ENCODE data around the gene UNC13B.

Gene UNC13B

GRCh38 chr9:35313460-35313859 is 151.7 kb downstream of the UNC13B start:
- peaks cover 4% of the 10 kb centered on the region for H3K36me3 ChIP-seq (ENCODE audit: insufficient read depth, low read length)

GRCh38 chr9:35313916-35314315 is 152.1 kb downstream of the UNC13B start:
- H3K36me3 ChIP-seq (ENCODE audit: insufficient read depth, low read length) = peaks cover 4% of the 10 kb centered on the region
- H3K4me1 ChIP-seq (ENCODE audit: control insufficient read depth, insufficient read depth, low read length) = no peaks in the 10 kb centered on the region
- no peaks in the 10 kb centered on the region for H3K9me3 ChIP-seq (replicated peaks; ENCODE audit: low read length)
- no peak overlapping the region for H3K9ac ChIP-seq (ENCODE audit: low read depth, low read length)
- H3K27me3 ChIP-seq (ENCODE audit: control insufficient read depth, insufficient read depth, low read length) = no peaks in the 10 kb centered on the region
- H3K4me3 ChIP-seq (ENCODE audit: low read length) = no peak overlapping the region
- H3K4me2 ChIP-seq (ENCODE audit: low read length) = no peak overlapping the region

More at GRCh38 chr9:35313460-35313859, 151.7 kb downstream of the UNC13B start:
- Histone ChIP-seq H3K9ac (ENCODE audit: low read depth, low read length) (no peak overlapping the region), H3K9me3 (replicated peaks; ENCODE audit: low read length) (no peaks in the 10 kb centered on the region), H3K4me3 (ENCODE audit: low read length) (no peak overlapping the region), H3K4me2 (ENCODE audit: low read length) (no peak overlapping the region), H3K27me3 (ENCODE audit: control insufficient read depth, insufficient read depth, low read length) (no peaks in the 10 kb centered on the region), H3K4me1 (ENCODE audit: control insufficient read depth, insufficient read depth, low read length) (no peaks in the 10 kb centered on the region)

DNA sequence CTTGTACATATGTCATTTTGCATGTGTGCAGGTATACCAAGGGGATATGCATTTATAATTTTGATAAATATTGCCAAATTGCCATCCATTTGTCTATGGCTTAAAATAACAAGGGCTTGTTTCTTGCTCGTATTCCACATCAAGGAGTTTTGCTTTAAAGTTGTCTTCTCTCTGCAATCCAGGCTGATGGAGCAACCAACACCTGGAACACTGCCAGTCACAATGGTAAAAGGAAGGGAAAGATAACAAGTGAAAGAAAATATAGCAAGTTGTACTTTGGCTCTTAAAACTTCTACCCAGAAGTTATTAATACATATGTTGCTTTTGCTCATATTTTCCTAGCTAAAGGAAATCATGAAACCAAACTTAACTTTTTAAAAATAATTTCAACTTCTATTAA is 156.9 kb downstream of the UNC13B start:
- no peak overlapping the region for H3K9ac ChIP-seq (ENCODE audit: low read depth, low read length)
- H3K4me1 ChIP-seq (ENCODE audit: control insufficient read depth, insufficient read depth, low read length) = no peaks in the 10 kb centered on the region
- no peak overlapping the region for H3K4me2 ChIP-seq (ENCODE audit: low read length)
- H3K27me3 ChIP-seq (ENCODE audit: control insufficient read depth, insufficient read depth, low read length) = no peaks in the 10 kb centered on the region
- no peaks in the 10 kb centered on the region for H3K9me3 ChIP-seq (replicated peaks; ENCODE audit: low read length)
- H3K36me3 ChIP-seq (ENCODE audit: insufficient read depth, low read length) = no peaks in the 10 kb centered on the region
- H3K4me3 ChIP-seq (ENCODE audit: low read length) = no peak overlapping the region

- H3K27me3 ChIP-seq (ENCODE audit: control insufficient read depth, insufficient read depth, low read length) = no peaks in the 10 kb centered on the region
- H3K4me1 ChIP-seq (ENCODE audit: control insufficient read depth, insufficient read depth, low read length) = no peaks in the 10 kb centered on the region
- H3K9me3 ChIP-seq (replicated peaks; ENCODE audit: low read length) = no peaks in the 10 kb centered on the region
- no peak overlapping the region for H3K9ac ChIP-seq (ENCODE audit: low read depth, low read length)
- H3K4me3 ChIP-seq (ENCODE audit: low read length) = no peak overlapping the region
- no peak overlapping the region for H3K4me2 ChIP-seq (ENCODE audit: low read length)
- no peaks in the 10 kb centered on the region for H3K36me3 ChIP-seq (ENCODE audit: insufficient read depth, low read length)
These were observed 160.5 kb downstream of the UNC13B start for GRCh38 chr9:35322075-35322885.

DNA sequence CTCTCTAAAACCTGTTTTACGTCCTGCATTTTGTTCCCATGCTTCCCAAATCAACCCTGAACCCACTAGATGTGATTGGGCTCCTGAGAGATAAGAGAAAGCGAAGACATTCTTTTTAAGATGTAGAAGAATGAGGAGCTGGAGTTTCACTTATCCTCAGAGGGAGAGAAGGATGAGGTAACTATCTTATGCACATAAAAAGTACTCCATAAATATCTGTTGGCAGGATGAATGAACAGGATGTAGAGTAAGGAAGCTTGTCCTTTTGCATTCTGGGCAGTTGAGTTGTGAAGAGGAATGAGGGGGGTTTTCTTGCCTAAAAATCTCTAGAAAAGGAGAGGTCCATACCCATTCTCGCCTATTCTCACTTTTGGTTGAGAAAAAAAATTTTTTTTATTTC is 163.2 kb downstream of the UNC13B start:
- no peaks in the 10 kb centered on the region for H3K27me3 ChIP-seq (ENCODE audit: control insufficient read depth, insufficient read depth, low read length)
- H3K4me3 ChIP-seq (ENCODE audit: low read length) = no peak overlapping the region
- no peaks in the 10 kb centered on the region for H3K36me3 ChIP-seq (ENCODE audit: insufficient read depth, low read length)
- H3K9me3 ChIP-seq (replicated peaks; ENCODE audit: low read length) = no peaks in the 10 kb centered on the region
- no peaks in the 10 kb centered on the region for H3K4me1 ChIP-seq (ENCODE audit: control insufficient read depth, insufficient read depth, low read length)
- no peak overlapping the region for H3K4me2 ChIP-seq (ENCODE audit: low read length)
- no peak overlapping the region for H3K9ac ChIP-seq (ENCODE audit: low read depth, low read length)

DNA sequence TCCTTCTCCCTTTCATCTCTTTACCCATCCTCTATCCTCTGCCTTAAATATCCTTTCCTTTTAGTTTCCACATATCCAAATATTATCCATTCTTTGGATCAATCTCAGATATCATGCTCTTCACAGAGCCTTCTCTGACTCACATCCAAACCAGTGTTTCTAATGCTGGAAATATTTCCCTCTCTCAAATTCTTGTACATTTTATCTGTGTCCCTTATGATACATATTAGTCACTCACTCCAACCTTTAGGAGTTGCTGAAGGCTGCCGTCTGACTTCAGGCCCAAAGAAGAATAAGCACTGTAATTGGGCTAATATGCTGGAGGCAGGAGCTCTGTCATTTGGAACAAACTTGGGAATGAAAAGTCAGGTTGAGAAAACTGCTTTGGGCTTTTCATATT is 171.7 kb downstream of the UNC13B start:
- Histone ChIP-seq H3K9ac (ENCODE audit: low read depth, low read length) (no peak overlapping the region), H3K4me3 (ENCODE audit: low read length) (no peak overlapping the region), H3K4me2 (ENCODE audit: low read length) (peak overlapping the region; percentile 45), H3K4me1 (ENCODE audit: control insufficient read depth, insufficient read depth, low read length) (peaks cover 36% of the 10 kb centered on the region), H3K9me3 (replicated peaks; ENCODE audit: low read length) (no peaks in the 10 kb centered on the region), H3K27me3 (ENCODE audit: control insufficient read depth, insufficient read depth, low read length) (no peaks in the 10 kb centered on the region), H3K36me3 (ENCODE audit: insufficient read depth, low read length) (no peaks in the 10 kb centered on the region)

GRCh38 chr9:35335164-35335563 is 173.4 kb downstream of the UNC13B start:
- Histone ChIP-seq H3K4me1 (ENCODE audit: control insufficient read depth, insufficient read depth, low read length) (peaks cover 36% of the 10 kb centered on the region), H3K36me3 (ENCODE audit: insufficient read depth, low read length) (no peaks in the 10 kb centered on the region), H3K9ac (ENCODE audit: low read depth, low read length) (no peak overlapping the region), H3K27me3 (ENCODE audit: control insufficient read depth, insufficient read depth, low read length) (no peaks in the 10 kb centered on the region), H3K4me2 (ENCODE audit: low read length) (no peak overlapping the region), H3K9me3 (replicated peaks; ENCODE audit: low read length) (no peaks in the 10 kb centered on the region), H3K4me3 (ENCODE audit: low read length) (no peak overlapping the region)

DNA sequence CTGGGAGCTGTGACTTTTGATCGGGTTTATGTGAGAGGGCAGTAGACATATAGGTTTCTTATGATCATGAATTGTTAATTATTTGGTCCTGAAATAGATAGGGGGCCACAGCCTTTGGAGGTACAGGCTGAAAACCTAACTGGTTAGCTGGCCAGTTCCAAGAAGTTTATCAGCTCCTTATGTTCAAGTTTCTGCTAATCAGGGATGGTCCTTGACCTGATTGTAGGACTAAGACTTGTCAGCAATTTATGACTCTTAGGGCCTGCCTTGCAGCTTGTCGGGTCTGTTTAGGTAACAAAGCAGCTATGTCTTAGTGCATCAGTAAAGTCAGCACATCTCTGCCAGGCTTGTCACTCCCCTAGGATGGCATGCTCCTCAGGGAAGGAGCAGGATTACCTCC is 176.3 kb downstream of the UNC13B start:
- no peaks in the 10 kb centered on the region for H3K36me3 ChIP-seq (ENCODE audit: insufficient read depth, low read length)
- H3K9me3 ChIP-seq (replicated peaks; ENCODE audit: low read length) = no peaks in the 10 kb centered on the region
- H3K27me3 ChIP-seq (ENCODE audit: control insufficient read depth, insufficient read depth, low read length) = no peaks in the 10 kb centered on the region
- H3K4me2 ChIP-seq (ENCODE audit: low read length) = no peak overlapping the region
- H3K4me3 ChIP-seq (ENCODE audit: low read length) = no peak overlapping the region
- peaks cover 44% of the 10 kb centered on the region for H3K4me1 ChIP-seq (ENCODE audit: control insufficient read depth, insufficient read depth, low read length)
- H3K9ac ChIP-seq (ENCODE audit: low read depth, low read length) = no peak overlapping the region

- H3K9ac ChIP-seq (ENCODE audit: low read depth, low read length) = no peak overlapping the region
- H3K4me1 ChIP-seq (ENCODE audit: control insufficient read depth, insufficient read depth, low read length) = peaks cover 38% of the 10 kb centered on the region
- H3K27me3 ChIP-seq (ENCODE audit: control insufficient read depth, insufficient read depth, low read length) = no peaks in the 10 kb centered on the region
- H3K9me3 ChIP-seq (replicated peaks; ENCODE audit: low read length) = no peaks in the 10 kb centered on the region
- H3K4me2 ChIP-seq (ENCODE audit: low read length) = no peak overlapping the region
- no peak overlapping the region for H3K4me3 ChIP-seq (ENCODE audit: low read length)
- no peaks in the 10 kb centered on the region for H3K36me3 ChIP-seq (ENCODE audit: insufficient read depth, low read length)
These were observed 176.9 kb downstream of the UNC13B start for GRCh38 chr9:35338561-35339274.

- Histone ChIP-seq H3K27me3 (ENCODE audit: control insufficient read depth, insufficient read depth, low read length) (no peaks in the 10 kb centered on the region), H3K9me3 (replicated peaks; ENCODE audit: low read length) (no peaks in the 10 kb centered on the region), H3K9ac (ENCODE audit: low read depth, low read length) (no peak overlapping the region), H3K4me3 (ENCODE audit: low read length) (no peak overlapping the region), H3K36me3 (ENCODE audit: insufficient read depth, low read length) (no peaks in the 10 kb centered on the region), H3K4me1 (ENCODE audit: control insufficient read depth, insufficient read depth, low read length) (peaks cover 26% of the 10 kb centered on the region), H3K4me2 (ENCODE audit: low read length) (no peak overlapping the region)
These were observed 178.2 kb downstream of the UNC13B start for GRCh38 chr9:35340046-35340445.

- peaks cover 18% of the 10 kb centered on the region for H3K4me1 ChIP-seq (ENCODE audit: control insufficient read depth, insufficient read depth, low read length)
- no peaks in the 10 kb centered on the region for H3K9me3 ChIP-seq (replicated peaks; ENCODE audit: low read length)
- no peaks in the 10 kb centered on the region for H3K27me3 ChIP-seq (ENCODE audit: control insufficient read depth, insufficient read depth, low read length)
- peak overlapping the region; percentile 6 for H3K4me3 ChIP-seq (ENCODE audit: low read length)
- peak overlapping the region; percentile 3 for H3K9ac ChIP-seq (ENCODE audit: low read depth, low read length)
- H3K36me3 ChIP-seq (ENCODE audit: insufficient read depth, low read length) = no peaks in the 10 kb centered on the region
- peak overlapping the region; percentile 67 for H3K4me2 ChIP-seq (ENCODE audit: low read length)
These were observed 179.2 kb downstream of the UNC13B start for GRCh38 chr9:35341021-35341420.
